ENCODE results near the gene TNIK.

Gene TNIK

GRCh38 chr3:171340434-171340833, 119.8 kb downstream of the TNIK start:
- DNase-seq (ENCODE audit: low read depth) = no peak

DNA sequence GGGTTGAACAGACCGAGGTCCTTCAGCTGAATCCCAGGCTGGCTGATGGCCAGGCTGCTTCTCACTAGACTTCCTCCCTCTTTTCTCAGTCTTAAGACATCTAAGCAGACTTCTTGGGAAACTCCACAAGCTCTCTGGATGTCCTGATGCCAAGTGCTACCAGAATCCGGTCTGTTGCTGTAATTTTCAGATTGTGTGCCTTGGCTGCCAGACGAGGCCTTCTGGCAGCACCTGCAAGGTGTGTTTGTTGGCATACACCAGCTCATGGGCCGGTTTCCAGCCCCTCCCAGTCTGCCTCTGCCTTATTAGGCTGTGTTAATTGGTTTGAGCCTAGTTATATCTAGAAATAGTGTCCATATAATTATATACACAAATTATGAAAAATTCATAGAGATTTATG, 120.6 kb downstream of the TNIK start:
- DNase-seq (ENCODE audit: low read depth) = no peak

DNA sequence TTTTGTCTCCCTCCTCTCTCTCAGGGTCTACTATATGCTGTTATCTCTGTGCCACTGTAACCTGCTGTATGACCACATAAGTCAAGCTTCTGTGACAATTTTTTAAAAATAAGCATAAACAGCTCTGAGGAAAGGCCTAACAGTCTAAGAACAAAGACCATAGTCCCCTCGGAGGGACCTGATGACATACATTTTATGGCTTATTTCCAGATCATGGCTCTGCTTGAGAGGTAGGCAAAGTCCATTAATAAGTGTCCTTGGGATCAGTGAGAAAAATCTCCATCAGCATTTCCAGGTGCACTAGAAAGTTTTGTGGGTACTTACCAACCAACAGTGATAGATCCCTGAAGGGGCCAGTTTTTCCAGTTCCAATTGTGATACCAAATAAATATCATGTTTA, 123.8 kb downstream of the TNIK start:
- DNase-seq (ENCODE audit: low read depth) = no peak

- DNase-seq (ENCODE audit: low read depth) = no peak
Measured at GRCh38 chr3:171335559-171335958, 124.6 kb downstream of the TNIK start.

GRCh38 chr3:171334465-171334811, 125.8 kb downstream of the TNIK start:
- DNase-seq (ENCODE audit: low read depth) = no peak

- DNase-seq (ENCODE audit: low read depth) = no peak
Measured at GRCh38 chr3:171333784-171334464, 126.3 kb downstream of the TNIK start.

GRCh38 chr3:171330938-171331337, 129.3 kb downstream of the TNIK start:
- DNase-seq (ENCODE audit: low read depth) = no peak

- DNase-seq (ENCODE audit: low read depth) = no peak
Measured at GRCh38 chr3:171329746-171330145, 130.5 kb downstream of the TNIK start.

- DNase-seq (ENCODE audit: low read depth) = peak; percentile 24
Measured at GRCh38 chr3:171328419-171329082, 131.7 kb downstream of the TNIK start.

DNA sequence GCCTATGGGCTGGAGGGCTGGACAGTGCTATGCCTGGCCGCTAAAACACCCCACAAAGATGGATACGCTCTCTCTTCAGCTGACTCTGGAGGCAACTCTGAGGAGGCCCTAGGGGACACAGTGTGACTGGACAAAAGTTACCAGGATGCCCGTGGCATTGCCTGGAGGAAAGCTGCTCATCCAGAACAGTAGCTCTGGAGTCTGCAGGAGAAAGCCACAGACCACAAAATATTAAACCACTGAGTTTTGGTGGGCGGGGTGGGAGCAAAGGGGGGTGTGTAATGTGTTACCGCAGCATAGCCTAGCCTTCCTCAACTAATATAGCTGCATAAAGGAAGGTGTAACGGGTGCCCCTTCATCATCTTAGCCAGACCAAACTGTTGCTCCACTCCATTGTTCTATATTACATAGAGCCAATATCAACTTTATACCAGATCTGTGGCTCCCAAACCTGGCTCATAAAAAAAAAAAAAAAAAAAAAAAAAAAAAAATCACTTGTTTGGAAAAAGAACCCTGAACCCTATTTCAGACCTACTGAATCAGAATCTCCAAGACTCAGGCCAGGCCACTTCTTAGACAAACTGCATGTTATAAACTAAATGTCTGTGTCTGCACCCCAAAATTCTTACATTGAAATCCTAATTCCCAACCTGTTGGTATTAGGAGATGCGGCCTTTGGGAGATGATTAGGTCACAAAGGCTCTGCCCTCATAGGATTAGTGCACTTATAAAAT, 132.6 kb downstream of the TNIK start:
- no peak for DNase-seq (ENCODE audit: low read depth)

DNA sequence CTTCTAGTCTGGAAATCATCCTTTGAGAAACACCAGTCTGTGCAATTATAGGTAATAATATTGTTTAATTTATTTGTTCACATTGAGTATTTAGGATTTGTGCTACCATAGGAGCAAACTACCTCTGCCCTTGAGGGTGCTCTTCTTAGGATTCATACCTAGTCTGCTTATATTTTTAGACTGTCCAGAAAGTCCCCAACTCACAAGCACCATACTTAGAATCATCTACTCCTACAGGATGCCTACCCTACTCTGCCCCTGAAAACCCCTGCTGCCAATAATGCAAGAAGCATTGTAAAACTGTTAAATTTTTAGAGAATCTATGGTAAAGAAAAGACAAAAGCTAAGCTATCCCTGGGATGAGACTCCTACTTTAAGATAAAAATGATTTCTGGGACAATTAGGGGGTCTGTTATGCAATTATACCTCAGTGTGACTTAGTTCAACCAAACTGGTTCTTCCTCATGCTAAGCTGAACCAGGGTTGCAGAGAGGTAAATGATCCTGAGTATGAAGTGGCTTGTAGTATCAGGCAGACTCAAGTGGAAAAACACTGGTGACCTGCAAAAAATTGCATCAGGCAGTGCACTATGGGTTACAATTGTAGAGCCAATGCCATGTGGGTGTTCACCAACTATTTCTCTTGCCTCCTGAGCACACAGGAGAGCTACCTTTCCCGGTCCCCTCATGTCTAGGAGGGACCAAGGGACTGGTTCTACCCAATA, 133.3 kb downstream of the TNIK start:
- DNase-seq (ENCODE audit: low read depth) = no peak

GRCh38 chr3:171323938-171324536, 136.2 kb downstream of the TNIK start:
- DNase-seq (ENCODE audit: low read depth) = no peak

- no peak for DNase-seq (ENCODE audit: low read depth)
Measured at GRCh38 chr3:171321559-171322360, 138.4 kb downstream of the TNIK start.

DNA sequence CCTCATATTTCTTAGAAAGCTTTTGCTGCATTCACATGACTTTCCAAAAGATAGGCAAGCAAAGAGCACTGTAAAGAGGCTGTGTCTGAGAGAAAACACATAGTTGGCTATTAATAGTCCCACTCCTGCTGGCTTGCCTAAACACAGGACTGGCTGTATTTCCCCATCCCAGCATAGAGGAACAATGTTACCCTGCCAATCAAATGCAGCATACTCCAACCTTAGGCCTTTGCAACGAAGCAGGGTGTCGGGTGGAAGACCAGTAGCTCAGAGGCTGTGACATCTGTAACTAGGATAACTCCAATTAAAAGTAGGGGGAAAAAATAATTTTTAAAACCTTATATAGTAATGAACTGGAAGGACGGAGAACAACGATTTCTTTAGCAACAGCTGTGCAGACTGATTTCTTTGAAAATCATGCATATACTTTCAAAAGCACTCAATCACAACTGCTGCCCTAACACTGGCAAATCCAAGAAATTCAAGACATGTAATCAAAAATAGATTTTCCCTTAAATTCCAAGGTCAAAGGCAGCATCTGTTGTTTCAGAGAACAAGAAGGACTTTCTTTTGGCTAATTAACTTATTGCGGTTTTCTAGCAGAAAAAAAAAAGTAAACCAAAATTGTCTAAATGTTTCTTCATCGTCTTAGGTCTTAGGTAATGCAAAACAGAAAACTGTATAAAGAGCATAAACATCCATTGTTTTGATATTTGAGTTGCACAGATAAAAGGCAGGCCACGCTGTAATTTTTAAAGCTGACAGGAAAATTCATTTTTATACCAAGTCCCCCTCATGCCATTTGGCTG, 139.3 kb downstream of the TNIK start:
- no peak for DNase-seq (ENCODE audit: low read depth)

GRCh38 chr3:171317171-171317570, 143.0 kb downstream of the TNIK start:
- DNase-seq (ENCODE audit: low read depth) = no peak

DNA sequence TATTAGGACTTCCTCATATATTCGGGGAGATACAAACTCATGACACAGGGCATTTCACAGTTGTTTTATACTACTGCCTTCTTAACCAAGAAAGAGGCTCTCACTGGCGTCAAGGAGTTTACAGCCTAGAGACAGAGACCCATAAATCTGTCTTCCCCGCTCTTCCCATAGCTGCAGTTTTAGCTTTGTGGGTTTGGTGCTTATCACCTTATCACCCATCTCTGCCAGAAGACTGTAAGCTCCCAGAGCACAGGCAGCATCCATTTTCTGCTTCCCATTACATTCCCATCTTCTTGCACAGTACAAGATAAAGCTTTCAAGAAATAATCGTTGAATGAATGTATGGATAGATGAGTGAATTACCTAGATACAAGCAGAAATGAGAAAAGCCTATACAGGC, 144.3 kb downstream of the TNIK start:
- no peak for DNase-seq (ENCODE audit: low read depth)

DNA sequence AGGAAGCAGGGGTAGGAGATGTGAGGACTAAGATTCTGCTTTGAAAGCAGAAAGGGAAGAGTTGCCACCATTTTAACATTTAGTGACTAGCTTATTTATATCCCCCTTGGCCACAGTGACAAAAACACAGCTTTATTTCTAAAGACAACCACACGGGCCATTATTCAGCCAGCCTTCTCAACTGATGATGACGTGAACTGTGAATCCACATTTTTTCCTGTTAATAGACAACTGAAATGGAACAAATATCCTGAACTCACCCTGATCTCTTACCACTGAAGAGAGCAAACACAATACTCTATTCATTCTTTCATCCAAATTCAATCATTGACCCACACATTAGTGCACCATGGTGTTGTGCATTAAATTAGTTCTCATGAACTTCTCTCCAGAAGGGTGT, 145.1 kb downstream of the TNIK start:
- no peak for DNase-seq (ENCODE audit: low read depth)

DNA sequence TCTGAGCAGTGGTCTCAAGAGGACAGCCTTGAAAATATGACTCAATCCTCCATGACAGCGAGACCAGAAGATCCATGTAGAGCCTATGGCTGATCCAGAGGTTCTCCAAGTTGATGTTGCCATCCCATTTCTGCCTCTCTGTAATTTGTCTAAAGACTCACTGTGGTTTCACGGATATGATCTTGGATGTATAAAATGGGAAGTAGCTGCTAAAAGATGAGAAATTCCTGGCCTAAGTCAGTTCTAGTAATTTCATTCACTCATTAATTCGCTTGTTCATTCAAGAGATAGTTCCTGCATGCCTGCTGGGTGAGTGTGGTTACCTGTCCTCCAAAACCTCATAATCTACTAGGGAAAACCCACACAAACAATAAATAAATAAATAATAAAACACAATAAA, 145.9 kb downstream of the TNIK start:
- no peak for DNase-seq (ENCODE audit: low read depth)

- DNase-seq (ENCODE audit: low read depth) = no peak
Measured at GRCh38 chr3:171313702-171314101, 146.5 kb downstream of the TNIK start.

DNA sequence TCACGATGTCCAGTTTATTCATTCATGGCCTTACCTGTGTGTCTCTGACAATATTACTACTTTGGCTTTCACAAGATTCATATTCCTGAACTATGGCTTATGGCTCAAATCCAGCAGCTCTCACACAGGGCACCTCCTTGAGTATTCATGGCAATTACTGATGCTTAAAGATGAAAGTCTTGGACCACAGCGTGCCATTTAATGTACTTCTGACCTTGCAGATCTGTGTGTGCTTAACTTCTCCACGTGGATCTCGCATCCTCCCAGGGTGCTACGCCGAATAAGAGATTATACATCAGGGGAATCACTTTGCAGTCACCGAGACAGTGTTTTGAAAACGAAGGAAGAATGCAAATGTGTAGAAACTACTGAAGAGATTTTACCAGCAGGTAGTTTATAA, 147.5 kb downstream of the TNIK start:
- DNase-seq (ENCODE audit: low read depth) = no peak

GRCh38 chr3:171311784-171312183, 148.4 kb downstream of the TNIK start:
- DNase-seq (ENCODE audit: low read depth) = no peak
